Gastrocnemius medialis (tissue), 4 donors: ENCODE data around the gene COL25A1.

Experiments
- CTCF ChIP-seq, 5 experiments: fragments of 450-650 bp in 3 of 5; fragments of 200-600 bp in 2 of 5; sonication (generic) in 2 of 5; IDR thresholded peaks in 4 of 5; conservative IDR thresholded peaks in 1 of 5; 1 replicate in 4 of 5; 2 replicates in 1 of 5; pipeline ENCODE4 v1.5.1; 2016 to 2019; ENCODE audit warnings: antibody characterized with exemption in 5 of 5, mild to moderate bottlenecking in 3 of 5, moderate library complexity in 3 of 5
- POLR2A ChIP-seq, 2 donors: fragments of 450-650 bp; IDR thresholded peaks; one replicate each; pipeline ENCODE4 v1.6.1; 2017; ENCODE audit warnings: antibody characterized with exemption in 2 of 2, mild to moderate bottlenecking in 2 of 2, moderate library complexity in 2 of 2

- TF ChIP-seq CTCF (IDR thresholded peaks at IDR 0.05 in 4 of 5, conservative IDR thresholded peaks at IDR 0.05 in 1 of 5) (no peak), POLR2A (IDR thresholded peaks at IDR 0.05) (no peak)
These were observed 106.8 kb downstream of the COL25A1 start for GRCh38 chr4:109195646-109196045.
